Tibial artery (tissue), 4 donors: ENCODE results near the gene DDX56.

Source experiments
- DNase-seq, 2 donors: peaks; one replicate each; pipeline ENCODE4 v3.0.0-alpha.2; 2019
- H3K27ac ChIP-seq, 2 donors: fragments of 200-600 bp; sonication (generic) in 1 of 2; 1 replicate in 1 of 2; 2 replicates in 1 of 2; pipeline ENCODE4 v1.5.1; 2018 to 2019; ENCODE audit warnings: mild to moderate bottlenecking in 1 of 2
- H3K27me3 ChIP-seq, 2 donors: fragments of 200-600 bp; sonication (generic) in 1 of 2; one replicate each; pipeline versions ENCODE4 v1.5.1 to v1.6.0; 2016 to 2019
- H3K36me3 ChIP-seq, 3 donors: fragments of 200-600 bp; sonication (generic) in 2 of 3; one replicate each; pipeline ENCODE4 v1.5.1; 2016 to 2019; ENCODE audit warnings: mild to moderate bottlenecking in 2 of 3
- H3K4me1 ChIP-seq, 4 donors: fragments of 200-600 bp; sonication (generic) in 2 of 4; 1 replicate in 3 of 4; 2 replicates in 1 of 4; pipeline ENCODE4 v1.5.1; 2016 to 2019
- H3K4me3 ChIP-seq, 2 donors: fragments of 200-600 bp; sonication (generic) in 1 of 2; 1 replicate in 1 of 2; 2 replicates in 1 of 2; pipeline ENCODE4 v1.5.1; 2018 to 2019; ENCODE audit warnings: mild to moderate bottlenecking in 2 of 2
- H3K9me3 ChIP-seq, 3 donors: fragments of 200-600 bp; sonication (generic) in 1 of 3; one replicate each; pipeline ENCODE4 v1.5.1; 2016 to 2019
- intact Hi-C: fragments of 100-400 bp; cut with DNase I; formaldehyde crosslinking; loops from one replicate; pipeline ENCODE4 v1.15.0; 2023; ENCODE audit warnings: low total_unique reads
- TF ChIP-seq, protein P1 (sequence below), 2 experiments: fragments of 200-600 bp in 1 of 2; fragments of 450-650 bp in 1 of 2; IDR thresholded peaks; one replicate each; pipeline ENCODE4 v1.5.1; 2017 to 2019; ENCODE audit warnings: antibody characterized with exemption in 2 of 2, mild to moderate bottlenecking in 1 of 2, moderate library complexity in 1 of 2

The DDX56 gene

DNA sequence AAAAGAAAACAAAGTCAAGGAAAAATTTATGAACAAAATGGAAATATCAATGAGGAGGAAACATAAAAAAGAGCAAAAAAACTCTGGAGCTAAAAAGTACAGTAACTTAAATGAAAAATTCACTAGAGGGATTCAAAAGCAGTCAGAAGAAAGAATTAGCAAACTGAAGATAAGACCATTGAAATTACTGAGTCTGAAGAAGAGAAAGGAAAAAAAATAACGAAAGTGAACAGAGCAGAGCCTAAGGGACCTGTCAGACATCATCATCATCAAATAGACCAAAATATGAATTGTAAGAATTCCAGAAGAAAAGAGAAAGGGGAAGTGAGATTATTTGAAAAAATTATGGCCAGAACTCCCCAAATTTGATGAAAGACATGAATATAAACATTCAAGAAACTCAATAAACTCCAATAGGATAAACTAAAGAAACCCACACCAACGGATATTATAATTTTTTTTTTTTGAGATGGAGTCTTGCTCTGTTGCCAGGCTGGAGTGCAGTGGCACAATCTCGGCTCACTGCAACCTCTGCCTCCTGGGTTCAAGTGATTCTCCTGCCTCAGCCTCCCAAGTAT, 48.8 kb downstream of the DDX56 start:
- Histone ChIP-seq H3K27me3 (no peaks in the 10 kb centered on the region), H3K4me1 (no peaks in the 10 kb centered on the region), H3K9me3 (peaks cover 0 to 29% (median 28%) of the 10 kb centered on the region in 3 donors), H3K4me3 (no peak overlapping the region), H3K36me3 (peaks cover 7 to 16% (median 11%) of the 10 kb centered on the region in 3 donors), H3K27ac (no peak overlapping the region)
- TF ChIP-seq, protein P1, sequence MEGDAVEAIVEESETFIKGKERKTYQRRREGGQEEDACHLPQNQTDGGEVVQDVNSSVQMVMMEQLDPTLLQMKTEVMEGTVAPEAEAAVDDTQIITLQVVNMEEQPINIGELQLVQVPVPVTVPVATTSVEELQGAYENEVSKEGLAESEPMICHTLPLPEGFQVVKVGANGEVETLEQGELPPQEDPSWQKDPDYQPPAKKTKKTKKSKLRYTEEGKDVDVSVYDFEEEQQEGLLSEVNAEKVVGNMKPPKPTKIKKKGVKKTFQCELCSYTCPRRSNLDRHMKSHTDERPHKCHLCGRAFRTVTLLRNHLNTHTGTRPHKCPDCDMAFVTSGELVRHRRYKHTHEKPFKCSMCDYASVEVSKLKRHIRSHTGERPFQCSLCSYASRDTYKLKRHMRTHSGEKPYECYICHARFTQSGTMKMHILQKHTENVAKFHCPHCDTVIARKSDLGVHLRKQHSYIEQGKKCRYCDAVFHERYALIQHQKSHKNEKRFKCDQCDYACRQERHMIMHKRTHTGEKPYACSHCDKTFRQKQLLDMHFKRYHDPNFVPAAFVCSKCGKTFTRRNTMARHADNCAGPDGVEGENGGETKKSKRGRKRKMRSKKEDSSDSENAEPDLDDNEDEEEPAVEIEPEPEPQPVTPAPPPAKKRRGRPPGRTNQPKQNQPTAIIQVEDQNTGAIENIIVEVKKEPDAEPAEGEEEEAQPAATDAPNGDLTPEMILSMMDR (IDR thresholded peaks at IDR 0.05), result no peak
- no peak for DNase-seq
- intact Hi-C loops, result no loop called here

DNA sequence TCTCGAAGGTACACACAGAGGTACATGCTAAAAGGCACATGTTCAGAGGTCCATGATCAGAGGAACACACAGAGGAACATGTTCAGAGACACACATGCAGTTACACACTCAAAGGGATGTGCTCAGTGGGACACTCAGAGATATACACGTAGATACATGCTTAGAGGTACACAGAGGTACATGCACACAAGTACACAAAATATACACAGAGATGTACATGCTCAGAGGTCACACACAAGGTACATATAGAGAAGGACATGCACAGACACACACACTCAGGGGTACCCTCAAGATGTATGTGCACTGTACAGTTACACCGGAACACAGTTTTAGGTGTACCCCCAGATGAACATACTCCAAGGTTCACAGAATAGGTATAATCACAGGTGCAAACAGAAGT, 51.4 kb downstream of the DDX56 start:
- H3K36me3 ChIP-seq, result peaks cover 7 to 16% (median 11%) of the 10 kb centered on the region in 3 donors
- H3K4me3 ChIP-seq, result no peak overlapping the region
- H3K9me3 ChIP-seq, result peaks cover 0 to 28% (median 24%) of the 10 kb centered on the region in 3 donors
- no peak for DNase-seq
- intact Hi-C loops, result no loop called here
- TF ChIP-seq, protein P1 (IDR thresholded peaks at IDR 0.05), result no peak
- H3K27me3 ChIP-seq, result no peaks in the 10 kb centered on the region
- H3K27ac ChIP-seq, result no peak overlapping the region
- no peaks in the 10 kb centered on the region for H3K4me1 ChIP-seq

DNA sequence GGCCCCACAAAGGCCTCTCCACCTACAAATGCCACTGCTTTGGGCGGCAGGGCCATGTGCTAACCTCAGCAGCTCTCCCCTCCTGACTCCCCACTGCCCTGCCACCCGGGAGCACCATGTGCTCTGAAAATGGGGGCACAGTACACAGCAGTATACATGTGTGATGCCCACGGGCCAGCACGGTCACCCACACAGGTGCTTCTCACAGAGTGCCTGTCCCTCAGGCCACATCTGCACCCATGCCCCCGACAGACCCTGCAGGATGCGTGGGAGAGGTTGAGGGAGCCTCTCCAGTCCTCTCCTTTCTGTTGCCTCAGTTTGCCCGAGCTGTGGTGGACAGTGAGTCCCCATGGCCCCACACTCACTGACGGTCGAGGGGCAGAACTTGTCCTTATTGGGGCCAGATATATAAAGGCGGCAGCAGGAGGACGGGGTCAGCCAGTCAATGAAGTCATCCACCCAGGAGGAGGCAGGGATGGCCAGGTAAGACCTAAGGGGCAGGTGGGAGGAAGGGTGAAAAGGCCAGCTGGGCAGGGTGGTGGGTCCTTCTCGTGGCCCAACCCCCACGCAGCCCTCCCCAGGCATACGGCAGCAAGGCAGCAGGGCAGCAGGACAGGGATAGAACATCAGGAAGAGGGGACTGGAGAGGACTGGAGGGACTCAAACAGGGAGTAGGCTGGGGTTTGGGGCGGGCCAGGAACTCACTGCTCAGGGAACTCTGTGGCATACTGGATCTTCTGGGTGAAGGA, 52.2 kb downstream of the DDX56 start:
- H3K4me1 ChIP-seq, result no peaks in the 10 kb centered on the region
- H3K9me3 ChIP-seq, result peaks cover 0 to 21% (median 16%) of the 10 kb centered on the region in 3 donors
- TF ChIP-seq, protein P1 (IDR thresholded peaks at IDR 0.05), result no peak
- peaks cover 7 to 15% (median 13%) of the 10 kb centered on the region in 3 donors for H3K36me3 ChIP-seq
- H3K4me3 ChIP-seq, result no peak overlapping the region
- DNase-seq, result no peak
- H3K27me3 ChIP-seq, result no peaks in the 10 kb centered on the region
- no peak overlapping the region for H3K27ac ChIP-seq
- intact Hi-C loops, result no loop called here

DNA sequence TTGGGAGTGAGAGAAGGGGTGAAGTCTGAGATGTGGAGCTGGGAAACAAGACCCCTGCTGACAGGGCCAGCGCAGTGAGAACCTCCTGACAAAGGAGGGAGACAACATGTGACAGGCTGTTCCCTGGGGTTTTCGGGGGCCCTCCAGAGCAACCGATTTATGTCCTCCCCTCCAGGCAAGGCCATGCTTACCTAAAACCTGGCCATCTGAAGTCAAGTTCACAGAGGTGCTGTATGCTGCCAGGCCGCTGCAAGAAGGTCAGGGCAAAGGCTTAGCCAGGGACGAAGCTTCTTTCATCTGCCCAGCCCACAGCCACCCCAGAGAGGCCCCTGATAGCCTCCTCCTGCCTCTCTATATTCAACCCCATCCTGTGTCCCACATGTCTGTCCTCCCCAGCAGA, 53.1 kb downstream of the DDX56 start:
- H3K27ac ChIP-seq, result no peak overlapping the region
- TF ChIP-seq, protein P1 (IDR thresholded peaks at IDR 0.05), result no peak
- intact Hi-C loops, result no loop called here
- no peak for DNase-seq
- H3K9me3 ChIP-seq, result peaks cover 0 to 12% (median 9%) of the 10 kb centered on the region in 3 donors
- no peak overlapping the region for H3K4me3 ChIP-seq
- H3K27me3 ChIP-seq, result no peaks in the 10 kb centered on the region
- peaks cover 0 to 25% (median 7%) of the 10 kb centered on the region in 3 donors for H3K36me3 ChIP-seq
- no peaks in the 10 kb centered on the region for H3K4me1 ChIP-seq

DNA sequence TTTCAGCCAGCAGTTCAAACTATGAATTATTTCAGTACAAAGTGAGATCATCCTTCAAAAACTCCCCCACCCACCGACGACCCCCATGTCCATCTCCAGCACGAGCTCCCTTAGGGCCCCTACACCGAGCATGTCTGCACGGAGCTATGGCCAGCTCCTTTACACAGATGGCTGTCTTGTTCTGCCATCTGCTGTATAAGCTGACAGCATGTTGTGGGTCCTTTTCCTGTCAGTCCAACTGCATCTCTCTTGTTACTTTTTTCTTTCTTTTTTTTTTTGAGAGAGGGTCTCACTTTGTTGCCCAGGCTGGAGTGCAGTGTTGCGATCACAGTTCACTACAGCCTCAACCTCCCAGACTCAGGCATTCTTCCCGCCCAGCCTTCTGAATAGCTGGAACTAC, 54.2 kb downstream of the DDX56 start:
- Histone ChIP-seq H3K27me3 (no peaks in the 10 kb centered on the region), H3K36me3 (peaks cover 0 to 27% (median 0%) of the 10 kb centered on the region in 3 donors), H3K27ac (no peak overlapping the region), H3K9me3 (peaks cover 0 to 4% (median 0%) of the 10 kb centered on the region in 3 donors), H3K4me3 (no peak overlapping the region), H3K4me1 (no peaks in the 10 kb centered on the region)
- no peak for DNase-seq
- intact Hi-C loops, result no loop called here
- TF ChIP-seq, protein P1 (IDR thresholded peaks at IDR 0.05), result no peak
